ENCODE results near the gene ABHD12. TPM values are rescaled to one million over a fixed set of nuclear protein-coding genes. Genes with fewer than 3 reads are reported as not detected.
A peak's percentile ranks its signal among the peaks of the same experiment; 100 is the strongest.

Gene ABHD12
- total RNA-seq, 2 donors from 2014 or later, result 48.5 to 49.8 TPM

DNA sequence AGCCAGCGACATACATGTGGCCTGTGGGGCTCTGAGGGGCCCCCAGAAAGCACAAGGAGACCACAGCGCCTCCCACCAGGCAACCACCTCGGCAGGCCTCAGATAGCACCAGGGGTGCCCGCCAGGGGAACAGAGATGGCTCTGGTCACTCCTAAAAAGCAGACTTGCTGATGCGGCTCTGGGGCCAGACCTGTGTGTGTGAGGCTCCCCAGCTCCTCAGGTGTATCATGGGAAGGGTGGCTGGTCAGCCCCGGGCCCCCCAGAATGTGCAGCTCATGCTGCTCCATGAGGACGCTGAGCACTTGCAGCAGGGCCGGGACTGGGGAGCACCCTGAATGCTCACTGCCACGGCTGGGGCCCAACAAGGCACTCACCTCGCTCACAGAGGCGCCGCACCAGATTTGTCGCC is 82.5 kb downstream of the ABHD12 start:
- TF ChIP-seq, protein P1, sequence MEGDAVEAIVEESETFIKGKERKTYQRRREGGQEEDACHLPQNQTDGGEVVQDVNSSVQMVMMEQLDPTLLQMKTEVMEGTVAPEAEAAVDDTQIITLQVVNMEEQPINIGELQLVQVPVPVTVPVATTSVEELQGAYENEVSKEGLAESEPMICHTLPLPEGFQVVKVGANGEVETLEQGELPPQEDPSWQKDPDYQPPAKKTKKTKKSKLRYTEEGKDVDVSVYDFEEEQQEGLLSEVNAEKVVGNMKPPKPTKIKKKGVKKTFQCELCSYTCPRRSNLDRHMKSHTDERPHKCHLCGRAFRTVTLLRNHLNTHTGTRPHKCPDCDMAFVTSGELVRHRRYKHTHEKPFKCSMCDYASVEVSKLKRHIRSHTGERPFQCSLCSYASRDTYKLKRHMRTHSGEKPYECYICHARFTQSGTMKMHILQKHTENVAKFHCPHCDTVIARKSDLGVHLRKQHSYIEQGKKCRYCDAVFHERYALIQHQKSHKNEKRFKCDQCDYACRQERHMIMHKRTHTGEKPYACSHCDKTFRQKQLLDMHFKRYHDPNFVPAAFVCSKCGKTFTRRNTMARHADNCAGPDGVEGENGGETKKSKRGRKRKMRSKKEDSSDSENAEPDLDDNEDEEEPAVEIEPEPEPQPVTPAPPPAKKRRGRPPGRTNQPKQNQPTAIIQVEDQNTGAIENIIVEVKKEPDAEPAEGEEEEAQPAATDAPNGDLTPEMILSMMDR (IDR thresholded peaks at IDR 0.05), result no peak
- Histone ChIP-seq H3K36me3 (peaks cover 5% of the 10 kb centered on the region), H3K9me3 (no peaks in the 10 kb centered on the region), H3K27ac (peak overlapping the region in 1 of 2 donors; percentile 58), H3K27me3 (replicated peaks; ENCODE audit: insufficient read depth) (no peaks in the 10 kb centered on the region), H3K4me1 (ENCODE audit: control insufficient read depth in 1 of 2, low read depth in 2 of 2) (peaks cover 21 to 25% of the 10 kb centered on the region in 2 donors), H3K4me3 (no peak overlapping the region)
- no peak for ATAC-seq (ENCODE audit: insufficient number of reproducible peaks, low FRiP score, low read depth)
- no peak for DNase-seq (ENCODE audit: low spot score)

GRCh38 chr20:25306991-25307903 is 83.4 kb downstream of the ABHD12 start:
- Histone ChIP-seq H3K4me3 (no peak overlapping the region), H3K9me3 (no peaks in the 10 kb centered on the region), H3K27me3 (replicated peaks; ENCODE audit: insufficient read depth) (no peaks in the 10 kb centered on the region), H3K27ac (no peak overlapping the region), H3K36me3 (peaks cover 8% of the 10 kb centered on the region), H3K4me1 (ENCODE audit: control insufficient read depth in 1 of 2, low read depth in 2 of 2) (peaks cover 21 to 25% of the 10 kb centered on the region in 2 donors)
- DNase-seq (ENCODE audit: low spot score) (no peak), ATAC-seq (ENCODE audit: insufficient number of reproducible peaks, low FRiP score, low read depth) (no peak)
- TF ChIP-seq, protein P1 (IDR thresholded peaks at IDR 0.05), result no peak

DNA sequence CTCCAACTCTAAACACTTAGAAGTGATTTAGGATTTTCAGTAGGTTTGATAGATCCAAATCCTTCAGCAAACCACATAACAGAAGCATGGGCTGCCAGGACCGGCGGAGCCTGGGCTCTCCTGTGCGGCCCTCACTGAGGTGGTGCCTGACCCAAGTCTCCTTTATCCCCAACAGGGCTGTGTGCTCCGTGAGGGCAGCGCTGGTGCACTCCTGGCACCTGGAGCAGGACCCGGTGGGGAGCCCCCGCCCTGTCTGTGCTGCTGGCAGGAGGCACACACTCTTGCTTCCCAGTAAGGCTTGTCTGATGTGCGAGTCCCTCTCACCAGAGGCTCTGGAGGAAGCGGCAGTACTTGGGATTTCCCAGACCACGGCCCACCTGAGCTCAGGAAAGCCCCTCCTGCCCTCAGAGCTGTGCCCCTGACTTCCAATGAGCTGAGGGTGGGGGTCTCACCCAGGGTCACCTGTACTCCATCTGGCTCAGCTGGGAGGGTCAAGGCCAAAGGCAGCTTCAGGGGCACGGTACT is 86.5 kb downstream of the ABHD12 start:
- peaks cover 11% of the 10 kb centered on the region for H3K36me3 ChIP-seq
- H3K4me3 ChIP-seq, result no peak overlapping the region
- no peaks in the 10 kb centered on the region for H3K27me3 ChIP-seq (replicated peaks; ENCODE audit: insufficient read depth)
- no peak for DNase-seq (ENCODE audit: low spot score)
- peaks cover 0 to 4% of the 10 kb centered on the region in 2 donors for H3K4me1 ChIP-seq (ENCODE audit: control insufficient read depth in 1 of 2, low read depth in 2 of 2)
- ATAC-seq (ENCODE audit: insufficient number of reproducible peaks, low FRiP score, low read depth), result no peak
- no peaks in the 10 kb centered on the region for H3K9me3 ChIP-seq
- no peak overlapping the region for H3K27ac ChIP-seq
- TF ChIP-seq, protein P1 (IDR thresholded peaks at IDR 0.05), result no peak

DNA sequence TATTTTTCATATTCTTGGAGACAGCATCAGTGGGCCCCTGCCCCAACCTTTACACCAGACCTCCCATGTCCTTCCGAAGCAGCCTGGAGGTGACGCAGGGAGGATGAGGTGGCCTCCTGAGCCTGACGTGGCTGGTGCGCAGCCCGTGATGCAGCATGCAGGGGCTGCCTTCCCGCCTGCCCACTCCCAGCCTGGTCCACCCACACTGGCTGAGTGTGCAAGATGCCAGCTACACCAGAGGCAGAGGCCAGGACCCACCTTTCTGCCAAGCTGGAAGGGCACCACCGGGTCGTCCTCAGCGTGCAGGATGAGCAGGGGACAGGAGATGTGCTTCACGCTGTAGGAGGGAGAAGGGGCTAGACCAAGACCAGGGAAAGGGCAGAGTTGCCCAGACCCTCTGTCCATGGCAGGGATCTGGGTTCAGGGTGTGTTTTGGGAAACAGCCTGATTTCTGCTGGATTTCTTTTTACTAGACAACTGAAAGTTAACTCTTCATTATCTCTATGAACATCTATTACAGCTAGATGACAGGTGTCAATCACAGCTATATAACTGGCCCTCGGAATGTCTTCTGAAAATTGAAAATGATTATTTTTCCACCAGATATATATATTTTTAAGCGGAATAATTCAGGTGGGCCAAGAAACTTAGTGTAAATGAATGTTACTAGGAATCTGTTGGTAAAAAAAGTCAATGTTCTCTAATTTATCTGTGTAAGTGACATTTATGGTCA is 87.2 kb downstream of the ABHD12 start:
- no peak for ATAC-seq (ENCODE audit: insufficient number of reproducible peaks, low FRiP score, low read depth)
- no peak for DNase-seq (ENCODE audit: low spot score)
- TF ChIP-seq, protein P1 (IDR thresholded peaks at IDR 0.05), result no peak
- Histone ChIP-seq H3K9me3 (no peaks in the 10 kb centered on the region), H3K27ac (no peak overlapping the region), H3K4me3 (no peak overlapping the region), H3K4me1 (ENCODE audit: control insufficient read depth in 1 of 2, low read depth in 2 of 2) (no peaks in the 10 kb centered on the region), H3K36me3 (peaks cover 11% of the 10 kb centered on the region), H3K27me3 (replicated peaks; ENCODE audit: insufficient read depth) (no peaks in the 10 kb centered on the region)

GRCh38 chr20:25302596-25302995 is 88.0 kb downstream of the ABHD12 start:
- no peaks in the 10 kb centered on the region for H3K9me3 ChIP-seq
- H3K36me3 ChIP-seq, result peaks cover 11% of the 10 kb centered on the region
- no peak overlapping the region for H3K27ac ChIP-seq
- H3K27me3 ChIP-seq (replicated peaks; ENCODE audit: insufficient read depth), result no peaks in the 10 kb centered on the region
- no peak for DNase-seq (ENCODE audit: low spot score)
- no peaks in the 10 kb centered on the region for H3K4me1 ChIP-seq (ENCODE audit: control insufficient read depth in 1 of 2, low read depth in 2 of 2)
- H3K4me3 ChIP-seq, result no peak overlapping the region
- TF ChIP-seq, protein P1 (IDR thresholded peaks at IDR 0.05), result no peak
- no peak for ATAC-seq (ENCODE audit: insufficient number of reproducible peaks, low FRiP score, low read depth)

All from thoracic aorta (tissue), 2 donors.